Measurements from ENCODE around the gene NR0B2. TPM values are rescaled to one million over a fixed set of nuclear protein-coding genes. Genes with fewer than 3 reads are reported as not detected.
"Not testable (repeated sequence)": the region's sequence is repeated elsewhere in the genome, so short reads cannot be mapped to it uniquely, and the experiment has no call there.

NR0B2 gene
- total RNA-seq, result not detected

- no peaks in the 10 kb centered on the region for H3K4me1 Mint-ChIP-seq
- H3K4me3 Mint-ChIP-seq, result no peak within 1 kb of the TSS
- no peak within 1 kb of the TSS for H3K27ac Mint-ChIP-seq
- no peaks in the 10 kb centered on the region for H3K27me3 Mint-ChIP-seq
- H3K36me3 Mint-ChIP-seq, result no peaks in the 10 kb centered on the region
- no peak for DNase-seq
- H3K9me3 Mint-ChIP-seq, result no peaks in the 10 kb centered on the region
Observed at GRCh38 chr1:26913754-26914619, at the start of gene NR0B2. Gene NR0B2 (minus strand): TSS chr1:26913975. CDS start chr1:26913940, 35 bp downstream.

- Mint-ChIP-seq H3K4me1 (peaks cover 4% of the 10 kb centered on the region), H3K27me3 (peaks cover 47% of the 10 kb centered on the region), H3K27ac (no peak overlapping the region), H3K9me3 (no peaks in the 10 kb centered on the region), H3K4me3 (no peak overlapping the region), H3K36me3 (no peaks in the 10 kb centered on the region)
- no peak for DNase-seq
Observed at GRCh38 chr1:26961826-26962225, 48.1 kb upstream of the NR0B2 start.

- Mint-ChIP-seq H3K9me3 (peaks cover 1% of the 10 kb centered on the region), H3K36me3 (peaks cover 3% of the 10 kb centered on the region), H3K4me1 (peaks cover 4% of the 10 kb centered on the region), H3K27ac (no peak overlapping the region), H3K27me3 (peaks cover 36% of the 10 kb centered on the region), H3K4me3 (peak overlapping the region; percentile 56)
- no peak for DNase-seq
Observed at GRCh38 chr1:26960625-26960966, 46.8 kb upstream of the NR0B2 start.

GRCh38 chr1:26959722-26960624 is 46.2 kb upstream of the NR0B2 start, which contains the start of gene KDF1:
Gene KDF1 (minus strand): TSS chr1:26960468. CDS start chr1:26952380, 8,088 bp downstream.
- Mint-ChIP-seq H3K4me3 (peak within 1 kb of the TSS; percentile 66), H3K27me3 (peaks cover 35% of the 10 kb centered on the region), H3K9me3 (peaks cover 1% of the 10 kb centered on the region), H3K27ac (no peak within 1 kb of the TSS), H3K36me3 (peaks cover 3% of the 10 kb centered on the region), H3K4me1 (peaks cover 4% of the 10 kb centered on the region)
- DNase-seq, result peak; percentile 49

GRCh38 chr1:26959270-26959669 is 45.5 kb upstream of the NR0B2 start:
- no peak for DNase-seq
- H3K27me3 Mint-ChIP-seq, result peaks cover 28% of the 10 kb centered on the region
- peaks cover 4% of the 10 kb centered on the region for H3K4me1 Mint-ChIP-seq
- H3K4me3 Mint-ChIP-seq, result peak overlapping the region; percentile 66
- no peak overlapping the region for H3K27ac Mint-ChIP-seq
- H3K36me3 Mint-ChIP-seq, result peaks cover 3% of the 10 kb centered on the region
- peaks cover 1% of the 10 kb centered on the region for H3K9me3 Mint-ChIP-seq

- Mint-ChIP-seq H3K36me3 (peaks cover 3% of the 10 kb centered on the region), H3K27me3 (peaks cover 19% of the 10 kb centered on the region), H3K27ac (no peak overlapping the region), H3K4me1 (peaks cover 4% of the 10 kb centered on the region), H3K9me3 (peaks cover 1% of the 10 kb centered on the region), H3K4me3 (no peak overlapping the region)
- no peak for DNase-seq
Observed at GRCh38 chr1:26957306-26957705, 43.5 kb upstream of the NR0B2 start.

- H3K9me3 Mint-ChIP-seq, result peaks cover 1% of the 10 kb centered on the region
- H3K27ac Mint-ChIP-seq, result no peak overlapping the region
- DNase-seq, result no peak
- H3K36me3 Mint-ChIP-seq, result peaks cover 3% of the 10 kb centered on the region
- H3K4me1 Mint-ChIP-seq, result peaks cover 4% of the 10 kb centered on the region
- peaks cover 13% of the 10 kb centered on the region for H3K27me3 Mint-ChIP-seq
- H3K4me3 Mint-ChIP-seq, result no peak overlapping the region
Observed at GRCh38 chr1:26956321-26956720, 42.5 kb upstream of the NR0B2 start.

- Mint-ChIP-seq H3K4me1 (no peaks in the 10 kb centered on the region), H3K27ac (no peak overlapping the region), H3K9me3 (peaks cover 1% of the 10 kb centered on the region), H3K27me3 (no peaks in the 10 kb centered on the region), H3K4me3 (no peak overlapping the region), H3K36me3 (peaks cover 3% of the 10 kb centered on the region)
- no peak for DNase-seq
Observed at GRCh38 chr1:26953374-26953773, 39.6 kb upstream of the NR0B2 start.

- Mint-ChIP-seq H3K27ac (no peak overlapping the region), H3K27me3 (no peaks in the 10 kb centered on the region), H3K9me3 (peaks cover 1% of the 10 kb centered on the region), H3K4me3 (no peak overlapping the region), H3K4me1 (no peaks in the 10 kb centered on the region), H3K36me3 (peaks cover 3% of the 10 kb centered on the region)
- DNase-seq, result no peak
Observed at GRCh38 chr1:26951821-26952497, 38.2 kb upstream of the NR0B2 start.

GRCh38 chr1:26951216-26951615 is 37.4 kb upstream of the NR0B2 start:
- DNase-seq, result no peak
- Mint-ChIP-seq H3K27ac (no peak overlapping the region), H3K27me3 (no peaks in the 10 kb centered on the region), H3K36me3 (peaks cover 6% of the 10 kb centered on the region), H3K4me3 (no peak overlapping the region), H3K4me1 (no peaks in the 10 kb centered on the region), H3K9me3 (peaks cover under 1% of the 10 kb centered on the region)

GRCh38 chr1:26950602-26951001 is 36.8 kb upstream of the NR0B2 start:
- Mint-ChIP-seq H3K27ac (no peak overlapping the region), H3K4me3 (no peak overlapping the region), H3K9me3 (no peaks in the 10 kb centered on the region), H3K36me3 (peaks cover 6% of the 10 kb centered on the region), H3K27me3 (no peaks in the 10 kb centered on the region), H3K4me1 (no peaks in the 10 kb centered on the region)
- no peak for DNase-seq

GRCh38 chr1:26949926-26950319 is 36.1 kb upstream of the NR0B2 start:
- no peaks in the 10 kb centered on the region for H3K9me3 Mint-ChIP-seq
- no peaks in the 10 kb centered on the region for H3K27me3 Mint-ChIP-seq
- H3K4me1 Mint-ChIP-seq, result no peaks in the 10 kb centered on the region
- DNase-seq, result no peak
- H3K36me3 Mint-ChIP-seq, result peaks cover 11% of the 10 kb centered on the region
- no peak overlapping the region for H3K27ac Mint-ChIP-seq
- H3K4me3 Mint-ChIP-seq, result no peak overlapping the region

- Mint-ChIP-seq H3K4me3 (no peak overlapping the region), H3K27me3 (no peaks in the 10 kb centered on the region), H3K9me3 (no peaks in the 10 kb centered on the region), H3K36me3 (peaks cover 12% of the 10 kb centered on the region), H3K27ac (peak overlapping the region; percentile 44), H3K4me1 (no peaks in the 10 kb centered on the region)
- DNase-seq, result no peak
Observed at GRCh38 chr1:26949266-26949925, 35.6 kb upstream of the NR0B2 start.

- H3K4me1 Mint-ChIP-seq, H3K27me3 Mint-ChIP-seq, DNase-seq, H3K9me3 Mint-ChIP-seq, H3K4me3 Mint-ChIP-seq, H3K27ac Mint-ChIP-seq: not testable (repeated sequence)
- H3K36me3 Mint-ChIP-seq, result peaks cover 12% of the 10 kb centered on the region
Observed at GRCh38 chr1:26948725-26949057, 34.9 kb upstream of the NR0B2 start.

Data from activated naive CD8-positive, alpha-beta T cell treated with anti-CD3 and anti-CD28 coated beads for 36 hours (primary cell).